ENCODE data around the gene NUP205.
"Not testable (repeated sequence)": the region's sequence is repeated elsewhere in the genome, so short reads cannot be mapped to it uniquely, and the experiment has no call there.

The NUP205 gene

DNA sequence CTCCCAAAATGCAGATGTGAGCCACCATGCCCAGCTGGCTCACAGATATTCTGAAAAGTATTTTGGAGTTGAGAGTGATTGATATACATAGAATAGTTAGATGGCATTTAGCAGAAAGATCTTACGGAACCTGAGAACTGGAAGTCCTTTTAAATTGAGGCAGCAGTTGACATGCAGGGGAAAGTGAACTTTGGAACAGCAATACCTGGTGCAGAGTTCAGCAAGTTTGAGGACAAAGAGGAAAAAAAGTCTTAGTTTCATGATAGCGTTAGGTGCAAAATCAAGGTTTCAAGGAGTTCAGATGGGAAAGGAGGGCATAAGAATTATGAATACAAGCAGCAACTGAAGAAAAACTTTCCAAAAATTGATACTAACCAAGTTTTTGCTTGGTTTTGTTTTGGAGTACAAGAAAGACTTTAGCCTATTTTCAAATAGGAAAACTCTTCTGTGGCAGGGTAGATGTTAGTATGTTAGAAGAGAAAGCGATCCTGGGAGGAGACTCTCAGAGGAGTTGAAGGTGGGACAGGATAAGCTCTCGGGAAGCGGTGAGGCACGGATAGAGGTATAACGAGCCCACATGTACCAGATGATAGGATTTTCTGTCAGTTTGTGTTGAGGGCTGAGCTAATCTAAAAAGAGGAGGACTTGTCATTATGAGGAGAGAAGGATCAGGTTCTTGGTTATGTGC lies 76.6 kb downstream of the NUP205 start:
- DNase-seq: no peak

DNA sequence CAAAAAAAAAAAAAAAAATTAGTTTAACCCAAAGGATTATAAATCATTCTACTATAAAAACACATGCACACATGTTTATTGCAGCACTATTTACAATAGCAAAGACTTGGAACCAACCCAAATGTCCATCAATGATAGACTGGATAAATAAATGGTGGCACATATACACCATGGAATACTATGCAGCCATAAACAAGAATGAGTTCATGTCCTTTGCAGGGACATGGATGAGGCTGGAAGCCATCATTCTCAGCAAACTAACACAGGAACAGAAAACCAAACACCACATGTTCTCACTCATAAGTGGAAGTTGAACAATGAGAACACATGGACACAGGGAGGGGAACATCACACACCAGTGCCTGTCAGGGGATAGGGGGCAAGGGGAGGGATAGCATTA lies 82.0 kb downstream of the NUP205 start:
- not testable (repeated sequence) for DNase-seq

DNA sequence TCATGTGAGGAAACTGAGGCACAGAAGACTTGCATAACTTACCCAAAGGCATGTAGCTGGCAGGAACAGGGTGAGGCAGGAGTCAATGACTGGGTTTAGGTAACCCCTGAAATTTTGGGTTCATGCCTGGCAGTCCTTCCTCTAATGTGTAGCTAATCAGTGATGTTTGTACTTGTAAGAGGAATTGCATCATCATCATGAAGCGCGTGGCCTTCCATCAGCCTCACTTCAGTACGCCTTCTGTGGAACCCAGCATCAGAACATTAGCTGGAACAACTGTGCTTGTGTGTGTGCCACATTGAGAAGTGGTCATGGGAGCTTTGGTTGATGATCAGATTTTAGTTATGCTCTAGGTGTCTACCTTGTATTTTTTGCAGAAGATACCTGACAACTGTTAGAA lies 86.4 kb downstream of the NUP205 start:
- no peak for DNase-seq

GRCh38 chr7:135644729-135645128 lies 87.0 kb downstream of the NUP205 start:
- no peak for DNase-seq

GRCh38 chr7:135645296-135645904 lies 87.7 kb downstream of the NUP205 start:
- no peak for DNase-seq

DNA sequence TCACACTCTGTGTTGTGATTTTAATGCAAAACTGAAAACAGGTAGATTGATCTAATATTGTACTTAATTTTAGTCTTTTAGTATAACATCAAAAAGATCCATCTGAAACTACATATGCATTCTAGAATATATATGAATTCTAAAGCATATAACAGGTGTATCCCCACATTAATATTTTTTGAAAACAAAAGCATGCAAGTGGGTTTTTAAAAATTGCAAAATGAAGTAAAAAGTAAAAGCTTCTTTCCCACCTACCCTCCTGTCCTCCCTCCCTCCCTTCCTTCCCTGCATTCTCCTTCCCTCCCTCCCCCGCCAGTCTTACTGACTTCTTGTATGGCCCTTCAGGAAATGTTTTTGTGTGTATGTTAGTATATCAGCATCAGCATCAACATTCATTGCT lies 90.0 kb downstream of the NUP205 start:
- no peak for DNase-seq

DNA sequence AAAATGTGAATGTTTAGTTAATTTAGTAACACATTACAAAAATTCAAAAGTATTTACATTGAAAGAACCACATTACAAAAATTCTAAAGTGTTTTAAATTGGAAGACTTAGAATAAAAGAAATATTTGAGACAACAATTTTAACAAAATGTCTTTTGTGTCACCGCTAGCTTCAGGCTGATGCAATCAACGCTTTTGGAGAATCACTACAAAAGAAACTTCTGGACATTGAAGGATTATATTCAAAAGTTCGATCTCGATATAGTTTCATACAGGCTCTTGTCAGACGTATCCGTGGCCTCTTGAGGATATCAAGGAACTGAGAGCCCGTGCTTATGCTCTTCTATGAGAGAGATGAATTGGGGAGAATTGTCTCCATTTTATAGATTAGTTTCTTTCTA lies 90.5 kb downstream of the NUP205 start:
- DNase-seq: no peak

DNA sequence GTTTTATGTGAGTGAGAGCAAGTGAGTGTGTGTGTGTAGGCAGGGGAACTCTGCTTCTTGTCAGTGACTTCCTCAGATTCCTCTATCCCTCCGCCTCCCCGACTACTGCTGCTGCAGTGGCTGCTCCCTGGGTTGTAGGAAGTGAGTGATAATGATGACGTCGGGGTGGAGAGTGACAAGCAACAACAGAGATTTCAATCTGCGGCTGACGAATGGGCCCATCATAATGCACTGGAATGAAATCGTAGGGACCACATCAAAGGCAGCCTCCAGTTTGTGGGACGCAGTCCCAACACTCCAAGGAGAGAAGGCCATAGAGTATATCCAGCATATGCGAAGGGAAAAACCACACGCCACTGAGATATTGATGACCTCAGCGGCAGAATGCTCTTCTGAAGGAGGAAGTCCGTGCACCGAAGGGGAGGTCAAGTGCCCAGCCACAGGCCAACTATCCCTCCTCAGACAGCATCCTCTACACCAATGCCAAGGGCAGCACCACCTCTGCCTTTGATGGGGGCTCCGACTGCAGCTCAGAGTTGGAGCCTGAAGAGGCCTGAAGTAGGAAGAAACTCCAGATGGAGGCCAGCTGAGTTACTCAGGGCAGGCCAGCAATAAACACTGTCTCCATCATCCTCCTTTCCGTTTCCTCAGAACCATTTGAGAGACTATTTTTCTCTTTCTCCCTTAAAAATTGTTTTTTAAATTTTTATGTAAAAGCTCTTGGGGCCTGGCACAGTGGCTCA lies 93.3 kb downstream of the NUP205 start:
- DNase-seq: no peak

GRCh38 chr7:135653340-135654080 lies 95.8 kb downstream of the NUP205 start:
- no peak for DNase-seq

GRCh38 chr7:135658564-135658963 lies 100.8 kb downstream of the NUP205 start:
- no peak for DNase-seq

- DNase-seq: no peak
Measured at GRCh38 chr7:135659159-135659846, 101.6 kb downstream of the NUP205 start.

- no peak for DNase-seq
Measured at GRCh38 chr7:135661311-135662122, 103.8 kb downstream of the NUP205 start.

DNA sequence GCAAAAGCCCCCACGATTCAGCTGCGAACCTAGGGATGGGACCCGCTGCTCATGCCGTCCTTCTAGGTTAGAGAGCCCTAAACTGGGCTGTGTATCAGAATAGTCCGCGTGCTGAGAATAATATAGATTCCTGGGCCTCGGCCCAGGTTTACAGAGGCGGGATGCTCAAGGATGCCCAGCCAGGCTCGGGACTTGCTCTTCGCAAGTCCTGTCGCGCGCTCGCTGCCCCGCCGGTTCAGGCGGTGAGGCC lies 104.3 kb downstream of the NUP205 start:
- DNase-seq: no peak

- peak; percentile 98 for DNase-seq
Measured at GRCh38 chr7:135662373-135663114, 104.8 kb downstream of the NUP205 start, which contains the start of gene STMP1. Gene STMP1, plus strand, starts transcription at chr7:135662514.

- DNase-seq: no peak
Measured at GRCh38 chr7:135664046-135664589, 106.4 kb downstream of the NUP205 start.

DNA sequence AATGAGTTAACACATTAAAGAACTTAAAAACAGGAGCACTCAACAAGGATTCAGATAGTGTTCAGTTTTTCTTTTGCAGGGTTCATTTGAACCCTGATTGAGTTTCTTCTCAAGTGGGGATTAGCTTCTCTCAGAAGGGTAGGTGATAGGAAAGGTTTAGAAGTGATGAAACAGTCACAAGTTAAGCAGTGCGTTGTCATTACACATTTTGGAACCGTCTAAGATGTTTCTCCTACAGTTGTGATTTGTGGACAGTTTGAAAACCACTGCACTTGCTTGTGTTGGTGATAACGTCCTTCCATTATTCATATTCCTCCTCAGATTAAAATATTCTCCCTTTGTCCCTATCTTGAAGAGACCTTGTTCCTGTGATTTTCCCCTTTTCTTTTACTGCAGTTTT lies 107.3 kb downstream of the NUP205 start:
- DNase-seq: no peak

- no peak for DNase-seq
Measured at GRCh38 chr7:135666156-135666555, 108.4 kb downstream of the NUP205 start.

- DNase-seq: no peak
Measured at GRCh38 chr7:135666846-135667245, 109.1 kb downstream of the NUP205 start.

- DNase-seq: not testable (repeated sequence)
Measured at GRCh38 chr7:135667626-135668025, 109.9 kb downstream of the NUP205 start.

- not testable (repeated sequence) for DNase-seq
Measured at GRCh38 chr7:135668852-135669395, 111.2 kb downstream of the NUP205 start.

- DNase-seq: no peak
Measured at GRCh38 chr7:135669774-135670173, 112.1 kb downstream of the NUP205 start.
